HS-27A (cell line): ENCODE results near the gene ANKRD33B.

Experiments
- DNase-seq: peaks from one replicate; pipeline ENCODE4 v3.0.0-alpha.2; 2012; ENCODE audit warnings: low read depth, missing footprints

The ANKRD33B gene

GRCh38 chr5:10579536-10580521, 16.0 kb downstream of the ANKRD33B start:
- DNase-seq, result no peak

- DNase-seq, result no peak
Measured at GRCh38 chr5:10580531-10581423, 16.9 kb downstream of the ANKRD33B start.

GRCh38 chr5:10581424-10581748, 17.5 kb downstream of the ANKRD33B start:
- DNase-seq, result no peak

GRCh38 chr5:10581867-10582511, 18.1 kb downstream of the ANKRD33B start:
- DNase-seq, result no peak

GRCh38 chr5:10582512-10582897, 18.6 kb downstream of the ANKRD33B start:
- DNase-seq, result no peak

- DNase-seq, result no peak
Measured at GRCh38 chr5:10583663-10584572, 20.0 kb downstream of the ANKRD33B start.

- no peak for DNase-seq
Measured at GRCh38 chr5:10584714-10585517, 21.0 kb downstream of the ANKRD33B start.

GRCh38 chr5:10585518-10585915, 21.6 kb downstream of the ANKRD33B start:
- no peak for DNase-seq

- no peak for DNase-seq
Measured at GRCh38 chr5:10586008-10586407, 22.1 kb downstream of the ANKRD33B start.

GRCh38 chr5:10586555-10586954, 22.7 kb downstream of the ANKRD33B start:
- DNase-seq, result no peak

- DNase-seq, result no peak
Measured at GRCh38 chr5:10588109-10588775, 24.4 kb downstream of the ANKRD33B start.

- DNase-seq, result no peak
Measured at GRCh38 chr5:10588779-10589447, 25.0 kb downstream of the ANKRD33B start.

GRCh38 chr5:10590226-10590999, 26.5 kb downstream of the ANKRD33B start:
- no peak for DNase-seq

- no peak for DNase-seq
Measured at GRCh38 chr5:10591159-10591558, 27.3 kb downstream of the ANKRD33B start.

- DNase-seq, result no peak
Measured at GRCh38 chr5:10591966-10592365, 28.1 kb downstream of the ANKRD33B start.

GRCh38 chr5:10592601-10593000, 28.7 kb downstream of the ANKRD33B start:
- no peak for DNase-seq

GRCh38 chr5:10593531-10594181, 29.8 kb downstream of the ANKRD33B start:
- no peak for DNase-seq
